HG03039 (cell line): ENCODE data around the gene L3MBTL2.
"Not testable (repeated sequence)": the region's sequence is repeated elsewhere in the genome, so short reads cannot be mapped to it uniquely, and the experiment has no call there.

Experiments used
- ATAC-seq: cut with Tn5 transposase; IDR thresholded peaks from one replicate; pipeline ENCODE4 v1.9.1; 2021; ENCODE audit warnings: mild to moderate bottlenecking, moderate library complexity; ENCODE audit not compliant: unreplicated experiment

The L3MBTL2 gene

DNA sequence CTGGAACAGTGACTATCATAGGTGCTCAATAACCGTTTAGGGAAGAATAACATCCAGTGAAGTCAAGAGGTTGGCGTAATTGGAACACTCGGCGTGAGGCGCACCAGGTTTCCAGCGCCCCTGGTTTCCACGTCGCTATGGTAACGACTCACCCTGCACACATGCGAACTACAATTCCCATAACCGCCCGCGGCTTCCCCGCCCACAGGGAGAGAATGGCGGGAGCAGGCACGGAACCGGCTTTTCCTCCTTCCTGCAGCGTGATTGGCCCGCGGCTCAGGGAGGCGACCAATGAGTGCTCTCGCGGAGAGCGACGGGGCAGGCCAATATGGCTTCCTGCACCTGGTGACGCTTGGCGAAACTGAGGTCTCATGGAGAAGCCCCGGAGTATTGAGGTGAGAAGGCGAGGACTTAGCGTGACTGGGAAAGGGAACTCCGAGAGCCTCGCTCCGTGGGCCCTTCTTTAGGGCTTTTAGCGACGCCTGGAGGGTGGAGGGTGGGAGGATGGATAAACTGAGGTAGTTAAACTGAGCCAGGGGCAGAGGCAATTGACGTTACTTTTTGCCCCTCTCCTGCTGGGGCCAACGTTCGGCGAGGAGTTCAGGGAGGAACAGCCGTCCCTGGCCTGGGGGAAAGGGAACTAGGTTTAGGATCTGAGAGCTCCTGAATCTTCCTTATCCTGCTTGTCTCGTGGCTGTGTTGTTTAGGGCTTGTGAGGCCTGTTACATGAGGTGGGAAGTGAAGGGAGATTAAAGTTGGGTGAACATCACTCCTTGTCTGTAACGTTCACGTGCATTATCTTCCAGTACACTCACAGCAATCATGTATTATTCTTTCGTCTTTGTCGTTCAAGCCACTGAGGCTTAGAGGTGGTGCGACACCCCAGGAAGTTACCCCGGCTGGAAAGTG lies at the start of gene L3MBTL2:
Gene L3MBTL2 (plus strand): TSS at position 321 of the 909 bp plus-strand sequence. CDS start 51 bp downstream, at position 372.
- peak; percentile 96 for ATAC-seq

DNA sequence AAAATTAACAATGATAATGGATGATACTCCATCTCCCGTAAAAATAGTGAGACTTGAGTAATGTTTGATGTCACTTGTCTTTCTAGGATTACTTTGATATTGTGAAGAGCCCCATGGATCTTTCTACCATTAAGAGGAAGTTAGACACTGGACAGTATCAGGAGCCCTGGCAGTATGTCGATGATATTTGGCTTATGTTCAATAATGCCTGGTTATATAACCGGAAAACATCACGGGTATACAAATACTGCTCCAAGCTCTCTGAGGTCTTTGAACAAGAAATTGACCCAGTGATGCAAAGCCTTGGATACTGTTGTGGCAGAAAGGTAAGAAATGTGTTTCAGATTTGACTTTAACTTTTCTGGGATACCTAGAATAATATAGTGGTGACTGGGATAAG lies 48.0 kb upstream of the L3MBTL2 start:
- ATAC-seq = no peak

GRCh38 chr22:41169157-41169556 lies 36.0 kb upstream of the L3MBTL2 start:
- no peak for ATAC-seq

DNA sequence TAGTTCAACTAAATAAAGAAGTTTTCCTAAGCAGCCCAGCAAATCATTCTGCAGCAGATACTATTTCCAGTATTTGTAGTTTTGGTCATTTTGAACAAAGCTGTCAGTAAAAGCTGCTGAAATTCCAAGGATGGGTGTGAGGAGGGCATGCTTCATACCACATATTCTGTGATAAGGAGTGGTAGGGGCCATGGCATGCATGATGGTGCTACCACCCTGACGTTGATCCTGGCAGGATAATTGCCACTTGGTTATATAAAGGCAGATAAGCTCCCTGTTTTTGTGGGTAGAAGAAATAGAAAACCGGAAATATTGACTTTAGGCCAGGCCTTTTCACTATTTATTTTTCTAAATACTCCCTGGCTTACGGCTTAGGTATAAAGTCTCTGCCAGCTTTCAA lies 33.1 kb upstream of the L3MBTL2 start:
- no peak for ATAC-seq

DNA sequence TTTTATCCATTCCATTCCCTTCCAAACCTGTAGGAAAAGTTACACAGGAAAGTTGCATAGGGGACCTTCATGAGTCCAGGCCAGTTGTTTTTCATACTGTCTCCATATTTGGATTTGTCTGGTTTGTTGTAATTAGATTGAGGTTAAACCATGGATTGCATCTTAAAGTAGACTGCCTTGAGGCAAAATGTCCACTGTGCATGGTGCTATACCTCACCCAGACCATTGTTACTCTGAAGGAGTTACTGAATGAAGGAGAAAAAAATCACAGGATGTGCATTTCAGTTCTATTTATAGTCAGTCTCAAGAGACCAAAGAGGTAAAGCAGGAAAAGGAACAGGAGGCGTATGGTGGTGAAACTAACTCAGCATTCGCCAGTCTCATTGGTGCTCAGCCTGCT lies 29.6 kb upstream of the L3MBTL2 start:
- no peak for ATAC-seq

DNA sequence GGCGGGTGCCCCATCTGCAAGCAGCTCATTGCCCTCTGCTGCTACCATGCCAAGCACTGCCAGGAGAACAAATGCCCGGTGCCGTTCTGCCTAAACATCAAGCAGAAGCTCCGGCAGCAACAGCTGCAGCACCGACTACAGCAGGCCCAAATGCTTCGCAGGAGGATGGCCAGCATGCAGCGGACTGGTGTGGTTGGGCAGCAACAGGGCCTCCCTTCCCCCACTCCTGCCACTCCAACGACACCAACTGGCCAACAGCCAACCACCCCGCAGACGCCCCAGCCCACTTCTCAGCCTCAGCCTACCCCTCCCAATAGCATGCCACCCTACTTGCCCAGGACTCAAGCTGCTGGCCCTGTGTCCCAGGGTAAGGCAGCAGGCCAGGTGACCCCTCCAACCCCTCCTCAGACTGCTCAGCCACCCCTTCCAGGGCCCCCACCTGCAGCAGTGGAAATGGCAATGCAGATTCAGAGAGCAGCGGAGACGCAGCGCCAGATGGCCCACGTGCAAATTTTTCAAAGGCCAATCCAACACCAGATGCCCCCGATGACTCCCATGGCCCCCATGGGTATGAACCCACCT lies 28.0 kb upstream of the L3MBTL2 start:
- ATAC-seq = no peak

DNA sequence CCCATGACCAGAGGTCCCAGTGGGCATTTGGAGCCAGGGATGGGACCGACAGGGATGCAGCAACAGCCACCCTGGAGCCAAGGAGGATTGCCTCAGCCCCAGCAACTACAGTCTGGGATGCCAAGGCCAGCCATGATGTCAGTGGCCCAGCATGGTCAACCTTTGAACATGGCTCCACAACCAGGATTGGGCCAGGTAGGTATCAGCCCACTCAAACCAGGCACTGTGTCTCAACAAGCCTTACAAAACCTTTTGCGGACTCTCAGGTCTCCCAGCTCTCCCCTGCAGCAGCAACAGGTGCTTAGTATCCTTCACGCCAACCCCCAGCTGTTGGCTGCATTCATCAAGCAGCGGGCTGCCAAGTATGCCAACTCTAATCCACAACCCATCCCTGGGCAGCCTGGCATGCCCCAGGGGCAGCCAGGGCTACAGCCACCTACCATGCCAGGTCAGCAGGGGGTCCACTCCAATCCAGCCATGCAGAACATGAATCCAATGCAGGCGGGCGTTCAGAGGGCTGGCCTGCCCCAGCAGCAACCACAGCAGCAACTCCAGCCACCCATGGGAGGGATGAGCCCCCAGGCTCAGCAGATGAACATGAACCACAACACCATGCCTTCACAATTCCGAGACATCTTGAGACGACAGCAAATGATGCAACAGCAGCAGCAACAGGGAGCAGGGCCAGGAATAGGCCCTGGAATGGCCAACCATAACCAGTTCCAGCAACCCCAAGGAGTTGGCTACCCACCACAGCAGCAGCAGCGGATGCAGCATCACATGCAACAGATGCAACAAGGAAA lies 27.3 kb upstream of the L3MBTL2 start:
- ATAC-seq = no peak

- no peak for ATAC-seq
These were observed 26.6 kb upstream of the L3MBTL2 start for GRCh38 chr22:41178425-41178975.

DNA sequence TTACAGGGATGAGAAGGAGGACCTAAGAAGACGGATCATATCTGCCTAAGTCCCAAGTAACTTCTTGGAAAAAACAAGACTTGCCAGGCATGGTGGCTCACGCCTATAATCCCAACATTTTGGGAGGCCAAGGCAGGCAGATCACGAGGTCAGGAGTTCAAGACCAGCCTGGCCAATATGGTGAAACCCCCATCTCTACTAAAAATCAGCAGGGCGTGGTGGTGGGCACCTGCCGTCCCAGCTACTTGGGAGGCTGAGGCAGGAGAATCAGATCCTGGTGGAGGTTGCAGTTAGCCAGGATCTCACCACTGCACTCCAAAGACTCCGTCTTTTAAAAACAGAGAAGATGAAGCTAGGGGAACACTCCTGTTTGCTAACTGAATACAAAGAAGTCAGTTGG lies 24.8 kb upstream of the L3MBTL2 start:
- ATAC-seq = not testable (repeated sequence)

DNA sequence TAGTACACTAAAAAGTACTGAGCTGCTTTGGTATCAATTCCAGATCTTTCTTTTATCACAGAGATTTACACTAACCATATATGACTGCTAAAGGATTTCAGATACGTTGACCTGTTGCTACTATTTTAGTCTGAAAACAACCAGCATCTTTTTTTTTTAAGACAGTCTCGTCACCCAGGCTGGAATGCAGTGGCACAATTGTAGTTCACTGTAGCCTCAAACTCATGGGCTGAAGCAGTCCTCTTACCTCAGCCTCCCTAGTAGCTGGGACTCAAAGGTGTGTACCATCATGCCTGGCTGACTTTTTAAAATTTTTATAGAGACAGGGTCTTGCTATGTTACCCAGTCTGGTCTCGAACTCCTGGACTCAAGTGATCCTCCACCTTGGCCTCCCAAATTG lies 24.2 kb upstream of the L3MBTL2 start:
- ATAC-seq = no peak

GRCh38 chr22:41181349-41182241 lies 23.5 kb upstream of the L3MBTL2 start:
- no peak for ATAC-seq

DNA sequence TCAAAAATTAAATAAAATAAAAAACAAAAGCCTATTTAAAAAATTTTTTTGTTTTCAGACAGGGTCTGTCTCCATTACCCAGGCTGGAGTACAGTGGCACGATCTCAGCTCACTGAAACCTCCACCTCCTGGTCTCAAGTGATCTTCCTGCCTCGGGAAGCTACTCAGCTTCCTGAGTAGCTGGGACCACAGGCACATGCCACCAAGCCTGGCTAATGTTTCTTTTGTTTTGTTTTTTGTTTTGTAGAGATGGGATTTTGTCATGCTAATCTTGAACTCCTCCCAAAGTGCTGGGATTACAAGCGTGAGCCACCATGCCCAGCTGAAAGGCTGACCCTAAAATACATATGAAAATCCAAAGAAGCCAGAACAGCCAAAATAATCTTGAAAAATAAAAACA lies 20.4 kb upstream of the L3MBTL2 start:
- no peak for ATAC-seq

DNA sequence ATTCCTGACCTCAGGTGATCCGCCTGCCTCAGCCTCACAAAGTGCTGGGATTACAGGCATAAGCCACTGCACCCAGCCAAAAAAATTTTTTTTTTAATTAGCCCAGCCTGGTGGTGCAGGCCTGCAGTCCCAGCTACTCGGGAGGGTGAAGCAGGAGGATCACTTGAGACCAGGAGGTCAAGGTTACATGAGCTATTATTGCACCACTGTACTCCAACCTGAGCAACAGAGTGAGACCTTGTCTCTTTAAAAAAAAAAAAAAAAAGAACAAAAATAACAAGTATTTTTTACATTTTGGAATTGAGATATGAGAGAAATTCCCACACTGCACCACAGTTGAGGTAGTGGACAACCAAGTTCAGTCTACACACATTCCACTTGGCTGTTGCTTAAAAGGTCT lies 13.6 kb upstream of the L3MBTL2 start:
- ATAC-seq = no peak

- no peak for ATAC-seq
These were observed 11.3 kb upstream of the L3MBTL2 start for GRCh38 chr22:41193829-41194228.

DNA sequence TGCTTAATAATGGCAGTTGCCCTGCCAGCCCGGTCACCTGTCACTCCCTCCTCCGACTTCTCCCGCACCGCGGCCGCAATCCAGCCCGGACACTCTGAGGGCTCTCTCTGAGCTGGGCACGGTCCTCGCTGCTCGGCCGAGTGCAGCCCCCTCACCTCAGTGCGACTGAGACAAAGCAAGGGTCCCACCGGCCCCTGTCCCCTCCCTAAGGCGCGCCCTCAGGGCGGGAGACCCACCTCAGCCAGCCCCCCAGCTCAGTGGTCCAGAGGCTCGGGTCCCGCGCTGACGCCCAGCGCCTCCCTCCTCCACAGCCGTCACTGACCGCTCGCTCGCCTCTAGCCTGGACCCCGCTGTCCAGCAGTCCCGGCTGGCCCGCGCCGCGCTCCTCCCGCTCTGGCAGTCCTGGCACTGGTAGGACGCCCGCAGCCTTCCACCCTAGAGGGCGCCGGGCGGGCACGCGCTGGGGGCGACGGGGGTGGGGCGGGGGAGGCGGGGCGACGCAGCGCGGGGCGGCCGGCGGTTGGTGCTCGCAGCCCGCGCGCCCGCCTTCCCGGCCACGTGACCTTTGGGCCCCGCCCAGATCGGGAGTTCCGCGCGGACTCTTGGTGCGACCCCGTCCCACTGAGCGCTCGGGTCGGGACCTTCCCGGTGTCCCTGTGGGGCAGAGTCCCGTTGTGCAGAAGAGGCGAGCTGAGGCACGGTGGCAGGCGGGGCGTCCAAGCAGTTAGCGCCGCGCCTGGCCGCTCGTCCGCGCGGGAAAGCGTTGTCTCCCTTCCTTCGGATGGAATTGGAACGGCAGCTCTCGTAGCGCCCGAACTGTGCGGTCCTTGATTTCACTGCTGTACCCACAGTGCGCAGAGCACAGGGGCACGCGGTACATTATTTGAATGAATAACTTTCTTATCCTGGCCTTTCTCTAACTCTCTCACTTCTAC lies 7.8 kb upstream of the L3MBTL2 start:
- peak; percentile 71 for ATAC-seq

DNA sequence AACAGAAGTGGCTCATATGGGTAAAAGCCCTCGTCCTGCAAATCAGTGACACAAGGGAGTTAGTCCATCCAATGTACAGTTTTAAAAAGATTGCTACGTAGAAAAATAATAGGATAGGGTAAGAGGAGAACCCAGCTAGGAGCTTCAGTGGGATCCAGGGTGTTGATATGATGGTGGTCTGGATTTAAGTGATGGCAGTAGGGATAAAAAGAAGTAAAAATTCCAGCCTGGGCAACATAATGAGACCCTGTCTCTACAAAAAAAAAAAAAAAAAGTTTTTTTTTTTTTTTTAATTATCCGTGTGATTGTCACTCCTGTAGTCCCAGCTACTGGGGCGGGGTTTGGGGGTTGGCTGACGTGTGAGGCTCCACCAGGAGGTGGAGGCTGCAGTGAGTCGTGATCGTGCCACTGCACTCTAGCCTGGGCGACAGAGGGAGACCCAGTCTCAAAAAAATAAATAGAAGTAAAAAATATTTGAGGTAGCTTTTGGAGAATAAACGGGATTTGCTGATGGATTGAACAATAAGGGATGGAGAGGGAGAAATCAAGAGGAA lies 7.0 kb upstream of the L3MBTL2 start:
- no peak for ATAC-seq

GRCh38 chr22:41201141-41201540 lies 4.0 kb upstream of the L3MBTL2 start:
- no peak for ATAC-seq

DNA sequence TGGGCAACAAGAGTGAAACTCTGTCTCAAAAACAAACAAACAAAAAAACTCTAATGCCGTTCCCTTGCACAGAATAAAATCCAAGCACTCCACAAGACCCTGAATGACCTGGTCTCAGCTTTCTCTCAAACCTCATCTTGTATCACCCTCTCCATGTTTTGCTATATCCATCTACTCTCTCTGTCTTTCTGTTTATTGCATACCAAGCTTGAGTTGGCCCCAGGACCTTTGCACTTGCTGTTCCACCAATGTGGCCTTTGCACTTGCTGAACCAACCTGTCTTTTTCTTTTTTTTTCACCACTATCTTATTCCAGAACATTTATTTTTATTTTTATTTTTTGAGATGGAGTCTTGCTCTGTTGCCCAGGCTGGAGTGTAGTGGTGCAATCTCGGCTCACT lies 2.0 kb upstream of the L3MBTL2 start:
- no peak for ATAC-seq

GRCh38 chr22:41204066-41204465 lies 1.0 kb upstream of the L3MBTL2 start:
- no peak for ATAC-seq
